Kidney (tissue), 14 donors: ENCODE data around the gene PHACTR1. TPM values are rescaled to one million over a fixed set of nuclear protein-coding genes. Genes with fewer than 3 reads are reported as not detected.

Experiments used
- DNase-seq, 5 donors: peaks; one replicate each; pipeline ENCODE4 v3.0.0-alpha.2; 2013 to 2020
- FAIRE-seq: peaks from 2 replicates; lab custom pipeline; 2012; peaks lifted over from hg19 to GRCh38; lab: Jason Lieb, UNC
- H3K27ac ChIP-seq, 2 donors: one replicate each; pipeline ENCODE4 v1.7.0; 2013; ENCODE audit warnings: low read depth in 2 of 2, low read length in 2 of 2, inconsistent platforms in 1 of 2
- H3K27me3 ChIP-seq: one replicate; pipeline ENCODE4 v1.7.1; 2013; ENCODE audit warnings: low read length, inconsistent platforms; ENCODE audit not compliant: control insufficient read depth, insufficient read depth
- H3K36me3 ChIP-seq, 3 donors: one replicate each; pipeline versions ENCODE4 v1.7.0 to v1.7.1; 2013; ENCODE audit warnings: low read length in 3 of 3, control low read depth in 1 of 3, inconsistent platforms in 1 of 3; ENCODE audit not compliant: insufficient read depth in 3 of 3, control insufficient read depth in 2 of 3
- H3K4me1 ChIP-seq, 3 donors: one replicate each; pipeline versions ENCODE4 v1.7.0 to v1.7.1; 2013; ENCODE audit warnings: low read length in 3 of 3, inconsistent platforms in 1 of 3, low read depth in 1 of 3; ENCODE audit not compliant: control insufficient read depth in 2 of 3, insufficient read depth in 2 of 3
- H3K4me3 ChIP-seq, 3 donors: one replicate each; pipeline versions ENCODE4 v1.7.0 to v1.8.1; 2013; ENCODE audit warnings: low read length in 3 of 3, control low read depth in 1 of 3, inconsistent platforms in 1 of 3
- H3K9ac ChIP-seq, 3 donors: one replicate each; pipeline versions ENCODE4 v1.7.0 to v1.7.1; 2013; ENCODE audit warnings: low read length in 3 of 3, control low read depth in 1 of 3, inconsistent platforms in 1 of 3
- H3K9me3 ChIP-seq, 3 donors: one replicate each; pipeline versions ENCODE4 v1.7.0 to v1.7.1; 2013; ENCODE audit warnings: low read length in 3 of 3, control low read depth in 1 of 3, inconsistent platforms in 1 of 3; ENCODE audit not compliant: control insufficient read depth in 2 of 3, insufficient read depth in 1 of 3
- intact Hi-C: fragments of 100-400 bp; cut with DNase I; formaldehyde crosslinking; loops from one replicate; pipeline ENCODE4 v1.11.1; 2022
- polyA plus RNA-seq: library from polyadenylated mRNA; stranded (reverse); fragments of 350-450 nt; fragmentation: Illumina TruSeq; extraction: RNeasy Lipid Tissue Mini Kit (QIAGEN cat#74804); gene quantifications from one replicate; pipeline ENCODE4 v1.2.3, GENCODE V29; 2014; ENCODE audit warnings: low read depth, low replicate concordance; ENCODE audit not compliant: insufficient read depth
- total RNA-seq: library from RNA; stranded (reverse); fragmentation: NEBNext Ultra II Directional; extraction: Animal tissue kit (Norgen Biotek cat#: 25700); gene quantifications from one replicate; pipeline ENCODE4 v1.2.1, GENCODE V29; 2021
- TF ChIP-seq, protein P1 (sequence below): IDR thresholded peaks from 3 replicates; pipeline ENCODE4 v1.5.1; 2012; ENCODE audit warnings: mild to moderate bottlenecking, moderate library complexity, borderline replicate concordance; ENCODE audit not compliant: insufficient read depth; ENCODE audit errors: extremely low read depth
- donor health status: control.
- donor health status: control.
- donor health status: control.
- donor health status: control.
- donor health status: control.
- donor health status: DM: yes; HTN: yes; CAD: no.
- donor health status: Normal renal cell carcinoma (clear cell type).

The PHACTR1 gene
- total and polyA plus RNA-seq, 2 donors from 2014 or later: 3.3 to 33.6 TPM

DNA sequence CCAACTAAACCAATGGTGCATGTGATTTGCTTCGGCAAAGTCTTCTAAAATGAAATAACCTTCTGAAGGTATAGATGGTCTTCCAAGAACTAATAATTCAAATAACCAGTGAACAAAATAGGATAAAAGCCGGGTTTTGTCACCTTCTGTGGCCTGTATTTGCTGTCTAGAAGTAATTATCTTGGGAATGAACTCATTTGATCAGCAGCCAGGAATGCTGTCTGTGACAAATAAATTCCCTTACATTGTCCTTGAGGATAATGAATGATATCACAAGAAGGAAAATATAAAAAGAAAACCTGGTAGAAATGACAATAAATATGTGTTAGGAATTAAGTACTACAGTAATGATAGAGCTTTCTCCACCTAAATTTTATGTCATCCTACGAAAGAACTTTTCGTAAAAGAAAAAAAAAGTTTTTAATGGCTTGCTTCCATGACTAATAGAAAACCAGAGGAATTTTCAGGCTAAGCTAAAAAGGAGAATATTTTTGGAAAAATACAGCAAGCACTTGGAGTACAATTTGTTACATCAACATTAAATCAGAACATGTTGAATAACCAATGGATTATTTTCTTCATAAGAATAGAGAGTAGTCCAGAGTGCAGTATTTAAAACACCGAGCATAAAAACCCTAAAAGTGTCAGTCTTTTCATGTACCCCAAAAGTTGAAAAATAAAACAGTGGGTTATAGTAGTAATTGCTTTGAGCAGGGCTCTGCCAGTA, 364.1 kb downstream of the PHACTR1 start:
- Histone ChIP-seq H3K4me1 (peaks cover 2 to 7% (median 3%) of the 10 kb centered on the region in 3 donors), H3K27me3 (no peaks in the 10 kb centered on the region), H3K9ac (no peak overlapping the region), H3K36me3 (no peaks in the 10 kb centered on the region), H3K9me3 (no peaks in the 10 kb centered on the region), H3K27ac (no peak overlapping the region), H3K4me3 (no peak overlapping the region)
- intact Hi-C loops: no loop called here
- no peak for FAIRE-seq
- TF ChIP-seq, protein P1, sequence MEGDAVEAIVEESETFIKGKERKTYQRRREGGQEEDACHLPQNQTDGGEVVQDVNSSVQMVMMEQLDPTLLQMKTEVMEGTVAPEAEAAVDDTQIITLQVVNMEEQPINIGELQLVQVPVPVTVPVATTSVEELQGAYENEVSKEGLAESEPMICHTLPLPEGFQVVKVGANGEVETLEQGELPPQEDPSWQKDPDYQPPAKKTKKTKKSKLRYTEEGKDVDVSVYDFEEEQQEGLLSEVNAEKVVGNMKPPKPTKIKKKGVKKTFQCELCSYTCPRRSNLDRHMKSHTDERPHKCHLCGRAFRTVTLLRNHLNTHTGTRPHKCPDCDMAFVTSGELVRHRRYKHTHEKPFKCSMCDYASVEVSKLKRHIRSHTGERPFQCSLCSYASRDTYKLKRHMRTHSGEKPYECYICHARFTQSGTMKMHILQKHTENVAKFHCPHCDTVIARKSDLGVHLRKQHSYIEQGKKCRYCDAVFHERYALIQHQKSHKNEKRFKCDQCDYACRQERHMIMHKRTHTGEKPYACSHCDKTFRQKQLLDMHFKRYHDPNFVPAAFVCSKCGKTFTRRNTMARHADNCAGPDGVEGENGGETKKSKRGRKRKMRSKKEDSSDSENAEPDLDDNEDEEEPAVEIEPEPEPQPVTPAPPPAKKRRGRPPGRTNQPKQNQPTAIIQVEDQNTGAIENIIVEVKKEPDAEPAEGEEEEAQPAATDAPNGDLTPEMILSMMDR: no peak
- no peak for DNase-seq

DNA sequence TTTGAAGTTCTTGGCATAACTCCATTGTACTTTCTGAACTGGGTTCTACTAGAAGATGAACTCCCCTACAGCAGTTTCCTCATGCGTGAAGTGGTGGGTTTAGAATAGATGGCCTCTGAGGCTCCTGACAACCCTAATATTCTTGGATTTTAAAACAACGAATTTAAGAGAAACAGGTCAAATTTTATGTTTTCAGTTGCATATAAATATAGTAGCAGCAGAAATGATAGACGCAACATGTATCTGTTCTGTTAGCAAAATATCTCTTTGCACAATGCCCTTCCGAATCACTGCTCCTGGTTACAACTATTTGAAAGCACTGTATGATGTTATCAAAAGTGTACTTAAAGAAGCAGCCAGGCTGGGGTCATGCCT, 364.6 kb downstream of the PHACTR1 start:
- intact Hi-C loops: no loop called here

DNA sequence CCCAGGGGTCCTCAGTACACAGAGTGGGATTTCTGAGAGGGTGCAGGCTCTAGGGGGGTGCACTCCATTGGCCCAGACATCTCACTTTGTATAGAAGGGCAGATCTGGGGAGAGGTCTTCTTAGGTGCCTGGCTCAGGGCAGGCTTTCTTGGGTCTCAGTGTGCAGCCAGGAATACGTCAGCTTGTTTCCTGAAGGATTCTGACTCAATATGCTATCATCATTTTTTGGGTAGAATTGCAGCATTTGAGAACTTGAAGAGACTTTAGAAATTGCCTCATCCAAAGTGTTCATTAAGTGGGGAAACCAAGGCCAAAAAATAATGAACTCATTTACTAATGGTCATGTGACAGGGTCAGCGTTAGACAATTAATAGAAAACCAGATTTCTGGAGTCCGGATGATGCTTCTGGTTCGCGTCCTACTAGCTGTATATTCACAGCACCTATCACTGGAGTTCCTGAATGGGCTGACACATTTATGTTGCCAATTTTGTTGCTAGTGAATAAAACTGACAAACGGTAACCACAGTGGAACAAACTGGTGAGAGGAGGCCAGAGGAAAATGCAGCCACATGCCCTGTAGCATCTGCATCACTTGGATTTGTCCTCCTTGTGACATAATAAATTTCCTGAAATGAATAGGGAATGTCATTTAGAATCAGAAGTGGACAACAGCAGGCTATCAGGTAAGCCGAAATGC, 372.9 kb downstream of the PHACTR1 start:
- H3K9me3 ChIP-seq: no peaks in the 10 kb centered on the region
- no peaks in the 10 kb centered on the region for H3K27me3 ChIP-seq
- no peak overlapping the region for H3K9ac ChIP-seq
- TF ChIP-seq, protein P1: no peak
- H3K4me3 ChIP-seq: no peak overlapping the region
- intact Hi-C loops: no loop called here
- no peaks in the 10 kb centered on the region for H3K4me1 ChIP-seq
- FAIRE-seq (no peak), DNase-seq (no peak)
- H3K36me3 ChIP-seq: no peaks in the 10 kb centered on the region
- H3K27ac ChIP-seq: no peak overlapping the region

More for the DNA sequence above, 364.6 kb downstream of the PHACTR1 start:
- FAIRE-seq (no peak), DNase-seq (no peak)
- H3K9me3 ChIP-seq: no peaks in the 10 kb centered on the region
- peaks cover 2 to 4% (median 3%) of the 10 kb centered on the region in 3 donors for H3K4me1 ChIP-seq
- no peak overlapping the region for H3K27ac ChIP-seq
- TF ChIP-seq, protein P1: no peak
- H3K36me3 ChIP-seq: no peaks in the 10 kb centered on the region
- no peaks in the 10 kb centered on the region for H3K27me3 ChIP-seq
- no peak overlapping the region for H3K9ac ChIP-seq
- no peak overlapping the region for H3K4me3 ChIP-seq
